C4-2B (cell line): ENCODE data around the gene CALML4.

Source experiments
- CTCF ChIP-seq: fragments of 450-650 bp; conservative IDR thresholded peaks from 2 replicates; pipeline ENCODE4 v1.5.1; 2017; ENCODE audit warnings: mild to moderate bottlenecking
- ZFX ChIP-seq: fragments of 450-650 bp; IDR thresholded peaks from 2 replicates; pipeline ENCODE4 v1.6.1; 2017

DNA sequence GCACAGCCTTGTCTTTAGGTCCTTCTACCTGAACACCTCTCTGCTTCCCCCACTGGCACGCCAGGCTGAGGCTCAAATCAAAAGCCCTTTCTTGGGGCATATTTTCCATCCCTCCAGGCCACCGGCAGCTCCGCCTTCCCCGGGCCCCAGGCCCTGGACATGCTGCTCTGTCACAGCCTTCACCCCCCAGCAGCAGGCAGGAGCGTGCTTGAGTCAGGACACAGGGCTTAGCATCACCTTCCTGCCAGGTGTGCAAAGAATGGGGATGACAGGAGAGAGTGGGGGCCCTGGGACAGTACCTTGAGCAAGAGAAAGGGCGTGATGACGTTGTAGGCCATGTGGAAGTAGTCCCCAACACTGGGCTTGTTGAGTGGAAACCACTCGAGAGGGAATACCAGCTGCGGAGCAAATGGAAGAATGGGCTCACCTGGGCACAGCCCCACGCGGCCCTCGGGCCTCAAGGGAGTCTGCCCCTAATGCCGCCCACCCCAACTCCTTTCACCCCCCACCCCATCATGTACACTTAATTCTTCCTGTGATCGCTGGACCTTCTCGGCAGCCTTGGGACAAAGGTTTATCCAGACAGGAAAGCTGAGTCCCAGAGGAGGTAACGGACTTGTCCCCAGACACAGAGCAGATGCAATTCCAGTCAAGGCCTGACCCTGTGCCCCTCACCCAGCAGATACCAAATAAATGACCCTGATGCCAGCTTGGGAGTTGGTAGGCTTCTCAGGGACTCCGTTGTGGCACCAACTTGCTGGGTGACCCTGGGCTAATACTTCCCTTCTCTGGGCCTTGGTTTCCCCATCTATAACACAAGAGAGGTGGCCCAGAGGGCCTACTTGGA, 9.1 kb upstream of the CALML4 start:
- TF ChIP-seq CTCF (no peak), ZFX (no peak)
